Activated T-cell treated with anti-CD3 and anti-CD28 coated beads, Interleukin-2, amount 50 U/mL, for 4 hours (primary cell): Measurements from ENCODE around the gene SPCS1. TPM values are rescaled to one million over a fixed set of nuclear protein-coding genes. Genes with fewer than 3 reads are reported as not detected.
A peak's percentile ranks its signal among the peaks of the same experiment; 100 is the strongest.
"Not testable (repeated sequence)": the region's sequence is repeated elsewhere in the genome, so short reads cannot be mapped to it uniquely, and the experiment has no call there.

ENCODE experiments used
- ATAC-seq, 2 donors: fragments of 200-7000 bp; cut with Tn5 transposase; one replicate each; pipeline ENCODE4 v1.10.0; 2021
- DNase-seq: peaks from one replicate; pipeline ENCODE4 v3.0.0-alpha.2; 2020
- H3K27me3 Mint-ChIP-seq: one replicate; pipeline ENCODE4 v1.8.0; 2021; ENCODE audit warnings: low read depth, mixed read lengths
- H3K36me3 Mint-ChIP-seq: one replicate; pipeline ENCODE4 v1.8.0; 2022; ENCODE audit warnings: mixed read lengths; ENCODE audit not compliant: insufficient read depth
- H3K4me1 Mint-ChIP-seq: one replicate; pipeline ENCODE4 v1.8.0; 2021; ENCODE audit warnings: low read depth, mixed read lengths
- H3K4me3 Mint-ChIP-seq: one replicate; pipeline ENCODE4 v1.8.0; 2021; ENCODE audit warnings: mild to moderate bottlenecking, moderate library complexity, mixed read lengths
- H3K9me3 Mint-ChIP-seq: one replicate; pipeline ENCODE4 v1.8.0; 2021; ENCODE audit warnings: mixed read lengths
- total RNA-seq, 3 donors: library from RNA; stranded (reverse); gene quantifications; one replicate each; pipeline ENCODE4 v1.2.1, GENCODE V29; 2021

SPCS1 gene
- total RNA-seq = 100 to 1,000 TPM; 150 to 171 (median 151) TPM

DNA sequence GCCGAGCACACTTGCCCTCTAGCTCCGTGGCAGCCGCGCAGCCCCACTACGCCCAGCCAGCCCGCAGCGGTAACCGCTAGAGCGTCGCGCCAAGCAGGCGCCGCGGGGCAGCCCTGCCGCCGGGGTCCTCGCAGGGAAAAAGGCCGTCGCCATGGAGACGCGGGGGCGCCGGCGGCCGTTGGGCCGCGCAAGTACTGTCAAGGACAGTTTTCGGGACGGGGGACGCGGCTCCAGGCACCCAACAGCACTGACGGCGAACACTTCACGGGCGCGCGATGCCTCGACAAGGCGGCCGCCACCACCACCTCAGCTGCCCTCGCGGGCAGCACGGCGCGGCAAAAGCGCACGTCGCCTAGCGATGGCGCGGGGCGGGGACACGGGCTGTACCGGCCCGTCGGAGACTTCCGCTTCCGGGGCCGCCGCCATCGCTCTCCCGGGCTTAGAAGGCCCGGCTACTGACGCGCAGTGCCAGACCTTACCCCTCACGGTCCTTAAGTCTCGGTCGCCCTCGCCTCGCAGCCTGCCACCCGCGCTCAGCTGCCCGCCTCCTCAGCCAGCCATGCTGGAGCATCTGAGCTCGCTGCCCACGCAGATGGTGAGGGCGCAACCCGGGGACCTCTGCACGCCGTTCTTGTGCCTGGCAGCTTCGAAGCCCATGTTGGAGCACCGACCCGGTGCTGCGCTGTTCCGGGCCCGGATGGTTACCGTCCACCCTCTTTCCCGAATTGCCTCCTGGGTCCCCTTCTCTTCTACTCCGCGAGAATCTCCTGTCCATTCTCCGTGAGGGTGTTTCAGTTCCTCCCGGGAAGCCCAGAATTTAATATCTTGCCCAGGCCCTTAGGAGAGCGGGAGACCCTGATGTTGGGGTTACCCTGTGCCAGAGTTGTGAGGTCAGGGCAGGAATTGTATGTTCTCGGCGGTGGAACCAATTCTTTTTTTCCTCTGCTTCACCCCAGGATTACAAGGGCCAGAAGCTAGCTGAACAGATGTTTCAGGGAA lies at the start of gene SPCS1, which contains the start of gene GLT8D1:
SPCS1 (plus strand) TSS at position 419 of the 999 bp plus-strand sequence; CDS start at position 560, 141 bp downstream.
GLT8D1 (minus strand) TSS at position 104 of the 999 bp plus-strand sequence. CDS start 5,331 bp downstream, outside the sequence.
- Mint-ChIP-seq H3K4me3 (peak within 1 kb of the TSS; percentile 97), H3K36me3 (peaks cover 4% of the 10 kb centered on the region), H3K4me1 (peaks cover 33% of the 10 kb centered on the region), H3K27me3 (no peaks in the 10 kb centered on the region), H3K9me3 (no peaks in the 10 kb centered on the region)
- peak; percentile 93 to 96 for ATAC-seq
- peak; percentile 79 for DNase-seq

DNA sequence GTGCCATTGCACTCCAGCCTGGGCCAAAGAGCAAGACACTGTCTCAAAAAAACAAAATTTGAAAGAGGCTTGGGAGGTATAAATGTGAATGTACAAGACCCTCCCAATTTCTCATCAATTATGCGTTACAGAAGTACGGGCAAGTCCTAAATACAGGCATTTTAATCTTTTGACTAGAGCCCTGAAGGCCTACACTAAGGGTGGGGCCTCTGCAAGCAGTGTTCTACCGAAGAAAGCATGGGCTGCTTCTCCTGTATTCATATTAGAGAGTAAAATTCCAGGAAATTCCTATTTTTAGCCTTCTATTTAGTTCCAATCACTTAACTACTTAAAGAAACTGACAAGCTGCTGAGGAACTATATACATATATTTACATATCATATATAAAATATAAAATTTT lies 45.9 kb upstream of the SPCS1 start:
- no peak overlapping the region for H3K4me3 Mint-ChIP-seq
- peaks cover 44% of the 10 kb centered on the region for H3K36me3 Mint-ChIP-seq
- no peaks in the 10 kb centered on the region for H3K9me3 Mint-ChIP-seq
- ATAC-seq = no peak
- H3K4me1 Mint-ChIP-seq = peaks cover 5% of the 10 kb centered on the region
- no peaks in the 10 kb centered on the region for H3K27me3 Mint-ChIP-seq
- DNase-seq = no peak

DNA sequence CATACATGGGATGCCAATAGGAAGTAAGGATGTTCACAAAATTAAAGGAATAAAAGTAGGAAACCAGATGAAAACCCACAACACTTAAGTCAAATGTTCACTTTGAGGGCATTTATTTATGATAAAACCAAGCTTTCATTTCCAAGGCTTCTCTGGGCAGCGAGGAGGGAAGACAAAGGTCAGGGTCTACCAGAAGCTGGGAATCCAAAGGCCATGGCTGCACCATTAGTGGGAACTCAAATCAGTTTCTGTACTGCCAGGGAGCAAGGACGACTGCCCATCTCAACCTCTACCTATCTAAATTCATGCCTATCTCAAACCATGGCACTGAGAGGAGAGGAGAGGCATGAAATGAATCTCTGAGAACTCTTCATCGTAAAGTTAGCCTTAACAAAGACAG lies 42.8 kb upstream of the SPCS1 start:
- H3K4me3 Mint-ChIP-seq = no peak overlapping the region
- H3K4me1 Mint-ChIP-seq = no peaks in the 10 kb centered on the region
- no peak for ATAC-seq
- H3K27me3 Mint-ChIP-seq = no peaks in the 10 kb centered on the region
- DNase-seq = no peak
- peaks cover 35% of the 10 kb centered on the region for H3K36me3 Mint-ChIP-seq
- no peaks in the 10 kb centered on the region for H3K9me3 Mint-ChIP-seq

DNA sequence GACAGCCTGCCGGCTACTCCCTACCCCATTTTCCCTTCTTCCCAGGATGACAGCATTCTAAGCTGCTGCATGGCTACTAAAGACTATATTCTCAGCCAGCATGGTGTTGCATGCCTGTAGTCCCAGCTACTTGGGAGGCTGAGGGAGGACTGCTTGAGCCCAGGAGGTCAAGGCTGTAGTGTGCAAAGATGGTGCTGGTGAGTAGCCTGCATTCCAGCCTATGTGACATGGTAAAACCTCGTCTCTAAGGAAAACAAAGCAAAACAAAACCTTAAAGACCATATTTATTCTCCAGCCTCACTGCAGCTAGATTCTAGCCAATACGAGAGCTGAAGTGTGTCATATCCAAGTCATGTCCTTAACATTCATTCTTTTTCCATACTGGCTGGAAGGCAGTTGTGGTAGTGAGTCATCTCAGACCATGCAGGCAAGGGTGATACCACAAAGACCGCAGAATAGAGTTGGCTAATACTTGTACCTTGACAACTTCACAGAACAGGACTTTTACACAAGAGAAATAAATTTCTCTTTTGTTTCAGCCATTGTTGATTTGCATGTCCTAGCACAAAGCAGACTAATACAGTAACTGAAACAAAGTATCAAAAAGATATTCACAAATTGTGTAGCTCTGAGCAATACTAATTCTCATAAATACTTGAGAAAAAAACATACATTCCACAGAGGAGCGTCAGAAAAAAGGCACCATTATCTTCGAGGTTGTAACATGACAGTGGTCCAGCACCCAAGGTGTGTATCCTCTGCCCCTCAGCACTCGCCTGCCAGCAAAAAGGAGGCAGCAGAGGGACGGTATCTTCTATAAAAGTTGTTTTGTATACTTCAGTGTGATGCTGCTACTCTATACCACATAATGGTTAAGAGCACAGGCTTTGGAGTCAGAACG lies 35.0 kb upstream of the SPCS1 start:
- peak overlapping the region; percentile 28 for H3K4me3 Mint-ChIP-seq

DNA sequence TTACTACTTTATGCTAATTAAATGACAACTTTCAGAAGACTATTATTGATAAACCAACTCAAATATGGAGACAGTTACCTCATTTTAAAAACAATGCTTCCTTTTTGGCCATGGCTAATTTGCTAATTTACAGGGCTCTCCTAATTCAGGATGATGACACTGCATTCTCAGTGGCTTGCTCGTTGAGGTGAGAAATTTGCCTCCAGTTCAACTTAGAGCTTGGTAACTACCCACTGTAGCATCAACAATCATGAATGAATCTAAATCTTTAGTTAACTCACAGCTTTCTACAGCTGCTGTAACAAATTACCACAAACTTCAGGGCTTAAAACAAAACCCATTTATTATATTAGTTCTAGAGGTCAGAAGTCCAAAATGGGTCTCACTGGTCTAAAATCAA lies 34.2 kb upstream of the SPCS1 start:
- Mint-ChIP-seq H3K4me3 (peak overlapping the region; percentile 28), H3K36me3 (peaks cover 30% of the 10 kb centered on the region), H3K4me1 (peaks cover 23% of the 10 kb centered on the region), H3K9me3 (no peaks in the 10 kb centered on the region), H3K27me3 (no peaks in the 10 kb centered on the region)
- no peak for DNase-seq
- ATAC-seq = no peak

More for the DNA sequence above, 35.0 kb upstream of the SPCS1 start:
- ATAC-seq = peak; percentile 90 to 93
- Mint-ChIP-seq H3K9me3 (no peaks in the 10 kb centered on the region), H3K36me3 (peaks cover 25% of the 10 kb centered on the region), H3K4me1 (peaks cover 23% of the 10 kb centered on the region), H3K27me3 (no peaks in the 10 kb centered on the region)
- DNase-seq = peak; percentile 8

DNA sequence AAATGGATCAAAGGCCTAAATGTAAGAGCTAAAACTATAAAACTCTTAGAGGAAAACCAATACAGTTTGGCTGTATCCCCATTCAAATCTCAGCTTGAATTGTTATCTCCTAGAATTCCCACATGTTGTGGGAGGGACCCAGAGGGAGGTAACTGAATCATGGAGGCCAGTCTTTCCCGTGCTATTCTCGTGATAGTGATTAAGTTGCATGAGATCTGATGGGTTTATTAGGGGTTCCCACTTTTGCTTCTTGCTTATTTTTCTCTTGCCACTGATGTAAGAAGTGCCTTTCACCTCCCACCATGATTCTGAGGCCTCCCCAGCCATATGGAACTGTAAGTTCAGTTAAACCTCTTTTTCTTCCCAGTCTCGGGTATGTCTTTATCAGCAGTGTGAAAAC lies 29.7 kb upstream of the SPCS1 start:
- DNase-seq, H3K27me3 Mint-ChIP-seq, H3K4me3 Mint-ChIP-seq, ATAC-seq, H3K9me3 Mint-ChIP-seq: not testable (repeated sequence)
- H3K4me1 Mint-ChIP-seq = peaks cover 28% of the 10 kb centered on the region
- peaks cover 45% of the 10 kb centered on the region for H3K36me3 Mint-ChIP-seq

DNA sequence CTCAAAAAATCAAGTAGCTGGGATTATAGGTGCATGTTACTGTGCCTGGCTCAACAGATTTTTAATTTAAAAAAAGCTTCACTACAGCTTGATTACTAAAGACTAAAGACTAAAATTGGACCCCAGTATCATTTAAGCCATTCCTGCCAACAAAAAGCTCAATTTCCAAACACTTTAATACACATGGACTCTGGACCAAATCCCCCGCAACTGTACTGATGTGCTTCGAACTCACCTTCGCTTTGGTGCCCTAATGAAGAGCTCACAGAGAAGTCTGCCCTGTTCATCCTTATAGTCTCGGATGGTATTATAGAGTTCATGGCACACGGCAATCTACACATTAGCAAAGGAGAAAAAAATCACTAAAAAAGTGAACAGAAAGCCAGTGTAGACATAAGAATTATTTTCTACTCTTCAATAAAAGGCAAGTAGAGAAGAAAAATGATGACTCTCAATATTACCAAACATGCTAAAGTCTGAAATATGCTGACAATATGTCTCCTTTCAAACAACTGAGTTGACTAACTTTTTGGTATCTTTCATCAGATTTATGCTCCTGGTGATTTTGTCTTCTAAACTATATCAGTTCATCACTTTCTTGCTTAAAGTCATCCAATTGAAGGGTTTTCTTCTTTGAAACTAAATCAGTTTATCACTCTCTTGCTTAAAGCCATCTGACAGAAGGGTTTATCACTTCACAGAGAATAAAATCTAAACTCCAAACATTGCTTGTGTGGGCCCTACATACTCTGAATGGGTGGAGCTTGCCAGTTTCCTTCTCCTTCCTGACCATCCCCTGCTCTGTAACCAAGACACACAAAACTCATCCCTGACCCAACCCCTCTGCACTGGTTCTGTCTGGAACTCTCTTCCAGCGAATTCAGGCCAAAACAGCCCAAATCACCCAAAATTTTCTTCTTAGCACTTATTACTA lies 27.4 kb upstream of the SPCS1 start:
- no peak for ATAC-seq
- H3K4me3 Mint-ChIP-seq = no peak overlapping the region
- no peaks in the 10 kb centered on the region for H3K9me3 Mint-ChIP-seq
- H3K4me1 Mint-ChIP-seq = peaks cover 32% of the 10 kb centered on the region
- DNase-seq = no peak
- peaks cover 43% of the 10 kb centered on the region for H3K36me3 Mint-ChIP-seq
- H3K27me3 Mint-ChIP-seq = no peaks in the 10 kb centered on the region

DNA sequence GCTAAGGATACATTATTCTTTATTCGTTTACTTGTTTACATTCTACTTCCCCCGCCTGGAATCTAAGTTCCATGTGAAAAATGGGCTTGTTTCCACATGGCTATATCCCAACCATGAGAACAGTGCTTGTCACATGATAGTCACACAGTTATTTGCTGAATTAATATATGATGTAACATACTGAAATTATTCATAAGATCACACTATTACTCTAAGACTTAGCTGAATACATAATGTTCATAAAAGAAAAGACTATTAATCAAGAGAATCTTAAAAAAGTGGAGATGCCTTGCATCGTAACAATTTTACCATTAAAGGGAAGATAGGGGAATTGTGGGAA lies 26.7 kb upstream of the SPCS1 start:
- no peak for DNase-seq
- ATAC-seq = no peak
- Mint-ChIP-seq H3K9me3 (no peaks in the 10 kb centered on the region), H3K4me3 (no peak overlapping the region), H3K27me3 (no peaks in the 10 kb centered on the region), H3K4me1 (peaks cover 34% of the 10 kb centered on the region), H3K36me3 (peaks cover 43% of the 10 kb centered on the region)

DNA sequence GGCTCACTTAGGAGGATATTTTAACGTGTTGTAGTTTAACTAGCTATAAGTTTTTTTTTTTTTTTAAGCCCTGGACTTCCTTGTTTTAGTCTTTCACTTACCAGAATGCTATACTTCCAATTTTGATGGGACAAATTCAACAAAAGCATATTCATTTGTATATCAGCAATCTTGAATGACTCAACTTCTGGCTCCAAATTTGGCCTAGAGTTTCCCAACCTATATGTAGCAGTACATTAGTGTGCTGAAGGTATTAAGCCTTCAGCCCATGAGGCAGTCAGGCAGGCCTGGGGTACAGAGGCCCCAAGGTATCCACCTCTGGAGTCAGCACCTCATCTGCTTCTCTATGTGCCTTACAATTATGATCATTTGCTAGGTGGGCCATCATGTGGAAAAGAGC lies 26.1 kb upstream of the SPCS1 start:
- Mint-ChIP-seq H3K9me3 (no peaks in the 10 kb centered on the region), H3K36me3 (peaks cover 46% of the 10 kb centered on the region), H3K27me3 (no peaks in the 10 kb centered on the region), H3K4me1 (peaks cover 40% of the 10 kb centered on the region), H3K4me3 (no peak overlapping the region)
- DNase-seq (no peak), ATAC-seq (no peak)

DNA sequence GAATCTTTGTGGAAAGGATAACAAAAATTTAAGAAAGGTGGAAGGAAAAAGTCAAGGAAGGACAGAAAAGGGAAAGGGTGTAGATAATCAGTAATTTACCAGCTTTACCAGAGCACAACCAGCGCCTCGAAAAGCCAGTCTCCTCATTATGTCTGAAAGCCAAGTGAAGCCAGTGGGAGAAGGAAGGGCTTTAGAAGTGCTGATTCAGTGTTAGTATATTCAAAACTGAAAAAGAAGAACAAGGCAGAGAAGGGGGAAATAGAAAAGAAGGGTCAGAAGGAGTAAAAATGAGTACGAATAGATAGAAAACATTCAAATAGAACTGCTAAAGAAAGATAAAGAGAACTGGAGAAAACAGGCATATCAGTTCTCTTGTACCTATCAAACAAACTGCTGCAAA lies 24.3 kb upstream of the SPCS1 start:
- no peaks in the 10 kb centered on the region for H3K9me3 Mint-ChIP-seq
- H3K27me3 Mint-ChIP-seq = no peaks in the 10 kb centered on the region
- no peak for ATAC-seq
- peaks cover 44% of the 10 kb centered on the region for H3K4me1 Mint-ChIP-seq
- no peak for DNase-seq
- H3K36me3 Mint-ChIP-seq = peaks cover 44% of the 10 kb centered on the region
- H3K4me3 Mint-ChIP-seq = peak overlapping the region; percentile 35

DNA sequence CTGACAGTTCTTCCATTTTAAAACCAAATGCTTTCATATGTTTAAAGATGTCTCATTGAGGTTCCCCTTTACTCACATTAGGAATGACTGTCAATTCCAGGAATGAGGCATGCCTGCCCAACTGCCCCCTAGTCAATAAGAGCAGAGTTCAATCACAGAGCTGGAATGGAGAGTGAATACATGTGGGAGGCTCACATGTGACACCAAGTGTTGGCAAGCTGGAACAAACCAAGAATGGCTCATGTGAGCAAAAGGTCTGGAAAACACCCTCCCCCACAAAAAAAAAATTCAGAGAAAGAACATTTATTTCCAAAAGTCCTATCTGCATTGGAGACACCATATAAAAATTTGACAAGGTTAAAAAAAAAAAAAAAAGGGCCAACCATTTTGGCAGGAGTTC lies 23.9 kb upstream of the SPCS1 start:
- DNase-seq (no peak), ATAC-seq (peak; percentile 35 to 36)
- Mint-ChIP-seq H3K4me1 (peaks cover 48% of the 10 kb centered on the region), H3K4me3 (peak overlapping the region; percentile 38), H3K9me3 (no peaks in the 10 kb centered on the region), H3K27me3 (no peaks in the 10 kb centered on the region), H3K36me3 (peaks cover 44% of the 10 kb centered on the region)

DNA sequence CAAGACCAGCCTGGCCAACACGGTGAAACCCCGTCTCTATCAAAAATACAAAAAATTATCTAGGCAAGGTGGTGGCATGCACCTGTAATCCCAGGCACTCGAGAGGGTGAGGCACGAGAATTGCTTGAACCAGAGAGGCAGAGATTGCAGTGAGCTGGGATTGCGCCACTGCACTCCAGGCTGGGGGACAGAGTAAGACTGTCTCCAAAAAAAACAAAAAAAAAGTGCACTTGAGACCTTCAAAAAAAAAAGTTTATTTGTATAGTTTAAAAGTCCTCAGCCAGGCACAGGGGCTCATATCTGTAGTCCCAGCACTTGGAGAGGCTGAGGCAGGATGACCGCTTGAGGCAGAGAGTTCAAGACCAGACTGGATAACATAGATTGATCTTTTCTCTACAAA lies 22.3 kb upstream of the SPCS1 start:
- Mint-ChIP-seq H3K9me3 (no peaks in the 10 kb centered on the region), H3K27me3 (no peaks in the 10 kb centered on the region), H3K4me1 (peaks cover 64% of the 10 kb centered on the region), H3K36me3 (peaks cover 53% of the 10 kb centered on the region), H3K4me3 (peak overlapping the region; percentile 90)
- DNase-seq (no peak), ATAC-seq (no peak)

DNA sequence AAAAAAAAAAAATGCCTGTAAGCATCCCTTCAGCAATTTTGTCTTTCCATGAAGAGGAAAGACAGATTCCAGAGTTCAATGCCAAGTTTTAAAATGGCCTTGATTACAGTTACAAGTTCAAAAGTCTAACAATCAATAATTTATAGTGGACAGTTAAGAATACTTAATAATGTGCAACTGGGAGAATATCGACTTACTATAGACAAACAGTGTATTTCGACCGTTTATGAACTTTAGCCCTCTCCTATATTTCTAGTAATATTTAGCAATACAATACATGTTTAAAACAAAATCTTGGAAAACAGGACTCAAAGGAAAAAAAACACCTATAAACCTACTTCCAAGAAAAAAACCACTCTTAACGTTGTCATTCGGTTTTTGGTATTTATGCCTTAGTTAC lies 21.7 kb upstream of the SPCS1 start:
- Mint-ChIP-seq H3K9me3 (no peaks in the 10 kb centered on the region), H3K27me3 (no peaks in the 10 kb centered on the region), H3K4me3 (peak overlapping the region; percentile 90), H3K36me3 (peaks cover 53% of the 10 kb centered on the region), H3K4me1 (peaks cover 67% of the 10 kb centered on the region)
- DNase-seq (no peak), ATAC-seq (no peak)
